Measurements from ENCODE around the gene PHF13.

GRCh38 chr1:6588893-6589520 is 24.5 kb upstream of the PHF13 start:
- no peak for TF ChIP-seq EZH2phosphoT487 (IDR thresholded peaks at IDR 0.05; ENCODE audit: low read length)
- TF ChIP-seq CTCF (IDR thresholded peaks at IDR 0.05; ENCODE audit: low read length), result no peak
- no peak for TF ChIP-seq EZH2 (optimal IDR thresholded peaks at IDR 0.05; ENCODE audit: low read depth, low read length)
